Stimulated activated CD4-positive, alpha-beta T cell treated with anti-CD3 and anti-CD28 coated beads, Interleukin-15, amount 100 ng/mL, for 48 hours (primary cell): ENCODE measurements around the gene POU3F1.

Experiments
- DNase-seq, 2 donors: peaks; one replicate each; pipeline ENCODE4 v3.0.0-alpha.2; 2020; ENCODE audit warnings: low read depth in 2 of 2

POU3F1 gene

DNA sequence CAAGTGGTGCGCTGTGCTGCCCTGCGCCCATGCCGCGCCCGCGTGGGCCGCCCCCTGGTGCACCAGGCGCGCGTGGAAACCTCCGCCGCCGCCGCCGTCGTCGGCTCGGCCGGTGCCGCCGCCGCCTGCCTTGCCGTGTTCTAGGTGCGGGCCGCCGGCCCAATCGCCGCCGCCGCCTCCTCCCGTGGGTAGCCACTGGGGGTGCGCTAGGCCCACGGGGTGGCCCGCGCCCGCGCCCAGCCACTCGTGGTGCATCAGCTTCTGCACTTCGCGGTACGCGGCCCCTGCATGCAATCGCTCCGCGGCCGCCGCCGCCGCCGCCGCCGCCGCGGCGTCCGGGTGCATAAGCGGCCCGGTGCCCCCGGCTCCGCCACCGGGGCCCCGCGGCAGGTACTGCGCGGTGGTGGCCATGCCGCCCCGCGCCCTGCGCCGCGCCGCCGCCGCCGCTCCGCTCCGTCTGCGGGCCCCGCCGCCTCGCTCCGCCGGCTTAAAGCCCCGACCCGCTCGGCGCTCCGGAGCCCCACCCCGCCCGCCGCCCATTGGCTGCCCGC, at the start of gene POU3F1:
TSS of gene POU3F1 (minus strand) at position 461 of the 551 bp plus-strand sequence. CDS start at position 411, 50 bp downstream.
- no peak for DNase-seq

DNA sequence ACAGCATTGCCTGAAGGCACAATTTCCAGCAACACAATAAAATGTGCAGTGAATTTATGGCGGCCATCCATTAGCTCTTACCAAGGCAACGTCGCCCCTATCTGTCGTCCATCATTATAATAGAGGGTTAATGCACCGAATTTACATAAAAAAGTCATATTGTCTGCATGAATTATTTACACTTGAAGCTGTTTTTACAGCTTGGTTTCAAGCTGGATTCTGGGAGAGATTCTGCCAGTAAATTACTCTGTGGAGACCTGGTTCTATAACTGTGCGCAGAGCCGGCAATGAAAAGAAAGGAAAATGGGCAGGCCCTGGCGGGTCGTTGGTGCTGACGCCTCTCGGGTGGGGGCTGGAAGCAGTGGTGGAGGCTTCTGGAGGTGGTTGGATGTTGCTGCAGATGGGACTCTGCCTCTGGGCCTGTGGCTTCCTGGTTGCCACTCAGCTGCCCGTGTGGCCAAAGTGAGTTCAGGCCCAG, 48.9 kb upstream of the POU3F1 start:
- DNase-seq, result no peak

DNA sequence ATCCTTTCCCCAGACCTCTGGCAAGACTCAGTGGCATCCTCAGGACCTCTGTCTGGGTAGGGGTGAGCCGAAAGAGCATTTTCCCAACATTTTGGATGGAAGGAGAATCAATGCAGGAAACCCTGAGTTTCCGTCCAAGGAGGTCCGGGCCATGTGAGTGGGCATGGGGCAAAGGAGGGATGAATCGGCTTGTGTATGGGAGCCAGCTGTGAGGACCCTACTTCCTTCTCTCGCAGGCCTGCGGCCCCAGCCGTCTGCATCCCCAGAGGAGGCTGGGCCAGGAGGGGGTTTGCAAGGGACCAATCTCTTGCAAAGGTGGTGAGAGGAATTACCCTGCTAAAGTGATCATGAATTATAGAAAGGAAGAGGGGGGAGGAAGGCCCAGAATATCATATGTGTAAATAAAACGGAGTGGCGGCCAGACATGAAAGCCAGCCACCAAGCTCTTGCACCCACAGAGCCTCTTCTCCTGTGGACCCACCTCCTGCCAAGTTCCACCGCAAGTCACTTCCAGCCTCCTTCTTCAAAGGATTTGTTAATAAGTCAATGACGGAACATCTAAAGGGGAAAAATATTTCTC, 48.2 kb upstream of the POU3F1 start:
- no peak for DNase-seq

DNA sequence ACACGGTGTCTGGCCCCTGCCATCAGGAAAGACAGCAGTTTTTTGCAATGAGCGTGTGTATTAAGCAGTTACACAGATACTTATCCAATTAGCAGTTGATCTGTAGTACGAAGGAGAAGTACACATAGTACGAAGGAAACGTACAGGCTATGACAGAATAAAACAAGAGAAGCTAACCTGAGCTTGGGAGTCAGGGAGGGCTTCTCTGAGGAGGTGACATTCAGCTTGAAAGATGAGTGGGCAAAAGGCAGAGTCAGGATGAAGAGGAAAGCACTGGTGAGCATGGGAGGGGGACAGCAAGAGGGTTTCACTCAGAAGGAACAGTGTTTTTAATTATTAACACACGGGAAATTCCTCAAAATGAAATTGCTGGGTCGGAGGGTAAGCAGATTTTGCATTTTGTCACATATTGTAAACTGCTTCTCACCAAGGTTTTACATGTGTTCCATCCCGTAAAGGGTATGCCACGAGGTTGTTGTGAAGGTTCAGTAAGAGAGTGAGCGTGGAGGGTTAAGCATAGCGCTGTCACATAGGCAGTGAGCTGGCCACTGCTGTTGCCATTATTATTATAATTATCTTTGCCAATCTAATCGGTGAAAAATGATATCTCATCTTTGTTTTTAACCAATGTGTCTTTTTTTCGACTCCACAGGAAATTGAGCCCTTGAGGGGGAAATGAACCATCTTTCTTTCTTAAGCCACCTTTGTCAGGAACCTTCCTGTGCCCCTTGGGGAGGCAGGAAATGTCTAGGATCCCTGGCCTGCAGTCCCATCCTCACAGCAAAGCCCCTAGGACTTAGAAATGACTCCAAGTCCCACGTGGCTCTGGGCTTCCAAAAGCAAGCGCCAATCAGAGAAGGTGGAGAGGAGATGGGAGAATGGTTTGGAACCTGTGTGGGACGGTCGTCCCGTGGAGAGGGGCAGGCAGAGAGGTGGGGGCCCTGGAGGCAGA, 47.3 kb upstream of the POU3F1 start:
- DNase-seq, result no peak

DNA sequence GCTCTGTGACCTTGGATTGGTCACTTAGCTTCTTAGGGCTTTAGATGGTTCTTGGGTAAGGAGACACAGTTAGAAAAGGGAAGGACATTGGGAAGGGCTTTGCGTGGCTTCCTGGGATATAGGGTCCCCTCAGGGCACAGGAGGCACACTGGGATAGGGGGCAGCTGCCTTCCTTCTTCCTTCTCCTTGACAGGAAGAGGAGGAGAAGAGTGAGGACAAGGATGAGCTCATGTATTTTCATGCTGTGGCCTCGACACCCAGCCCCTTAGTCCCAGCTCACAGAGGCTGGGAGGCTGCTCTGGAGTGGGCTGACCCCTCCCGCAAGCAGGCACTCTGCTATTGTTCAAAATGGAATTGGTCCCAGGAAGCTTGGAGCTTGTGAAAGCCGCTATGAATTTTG, 45.7 kb upstream of the POU3F1 start:
- no peak for DNase-seq

DNA sequence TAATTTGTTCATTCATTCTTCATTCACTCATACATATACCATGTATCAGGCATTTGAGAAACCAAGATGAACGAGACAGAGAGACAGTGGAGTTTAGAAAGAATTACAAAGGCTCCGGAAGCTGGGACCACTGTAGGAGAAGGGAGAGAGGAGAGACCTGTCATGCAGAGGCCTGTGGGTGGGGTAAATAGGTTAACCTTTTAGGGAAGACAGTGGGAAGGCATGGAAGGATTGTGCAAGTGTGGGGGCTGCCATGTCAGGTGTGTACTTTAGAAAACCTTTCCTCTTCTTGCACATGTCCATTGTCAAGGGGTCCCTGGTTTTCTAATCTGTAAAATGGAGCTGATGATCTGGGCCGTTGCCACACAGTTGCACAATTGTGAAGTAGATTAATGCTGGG, 44.2 kb upstream of the POU3F1 start:
- no peak for DNase-seq

DNA sequence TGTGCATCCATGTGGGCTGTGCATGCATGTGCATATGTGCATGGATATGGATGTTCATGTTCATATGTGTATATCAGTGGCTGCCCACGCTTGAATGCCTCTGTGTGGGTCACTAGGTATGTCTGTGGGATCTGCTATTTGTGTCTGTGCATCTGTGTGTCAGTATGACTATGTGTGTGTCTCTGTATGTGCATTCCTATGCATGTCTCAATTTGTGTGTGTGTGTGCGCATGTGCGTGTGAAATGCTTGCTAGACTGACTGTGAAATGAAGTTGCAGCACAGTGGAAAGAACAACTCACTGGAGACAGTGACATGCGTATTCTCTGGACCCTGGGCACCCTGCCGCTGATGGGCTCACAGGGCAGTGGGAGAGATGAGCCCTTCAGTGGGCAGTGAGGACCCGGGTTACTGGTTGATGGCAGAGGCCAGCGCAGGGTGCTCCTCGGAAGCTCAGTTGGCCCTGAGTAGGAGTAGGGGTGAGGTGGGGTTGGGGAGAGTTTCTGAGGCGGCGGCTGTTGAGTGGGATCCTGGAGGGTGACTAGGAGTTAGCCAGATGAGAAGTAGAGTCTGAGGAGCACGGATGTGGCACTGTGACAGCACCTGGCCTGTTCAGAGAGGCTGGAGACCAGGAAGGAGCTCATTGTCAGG, 43.2 kb upstream of the POU3F1 start:
- no peak for DNase-seq

DNA sequence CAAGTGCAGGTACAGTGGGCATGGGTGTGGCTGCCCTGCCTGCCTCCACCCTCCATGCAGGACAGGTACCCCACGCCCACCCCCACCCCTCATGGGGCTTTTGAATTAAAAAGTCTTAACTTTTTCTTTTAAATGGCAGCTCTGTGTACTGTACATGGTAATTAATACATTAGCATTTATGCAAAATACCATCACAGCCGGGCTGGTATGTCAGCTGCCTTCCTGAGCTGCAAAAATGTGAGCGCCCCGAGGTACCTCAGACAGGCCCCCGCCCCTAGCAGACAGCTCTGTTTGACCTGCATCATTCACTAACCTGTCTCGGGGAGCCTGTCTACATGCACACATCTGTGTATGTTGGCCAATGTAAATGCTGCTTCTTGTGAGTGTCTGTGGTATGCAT, 42.2 kb upstream of the POU3F1 start:
- no peak for DNase-seq

DNA sequence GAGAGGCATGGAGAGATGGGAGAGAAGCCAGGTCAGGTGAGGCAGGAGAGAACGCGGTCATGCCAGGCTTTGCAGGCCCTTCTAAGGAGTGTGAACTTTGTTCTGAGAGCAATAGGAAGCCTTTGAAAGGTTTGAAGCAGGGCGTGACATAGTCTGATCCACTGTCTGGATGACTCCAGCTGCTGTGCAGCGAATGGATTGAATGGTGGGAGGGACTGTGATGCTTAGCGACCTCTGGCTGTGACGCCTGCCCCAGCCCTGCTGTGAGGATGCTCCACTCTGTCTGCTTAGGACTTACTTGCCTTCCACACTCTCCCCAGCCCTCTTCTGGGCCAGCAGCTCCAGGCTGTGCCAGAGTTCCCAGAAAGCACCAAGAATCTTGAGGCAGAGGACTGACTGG, 41.8 kb upstream of the POU3F1 start:
- DNase-seq, result no peak

DNA sequence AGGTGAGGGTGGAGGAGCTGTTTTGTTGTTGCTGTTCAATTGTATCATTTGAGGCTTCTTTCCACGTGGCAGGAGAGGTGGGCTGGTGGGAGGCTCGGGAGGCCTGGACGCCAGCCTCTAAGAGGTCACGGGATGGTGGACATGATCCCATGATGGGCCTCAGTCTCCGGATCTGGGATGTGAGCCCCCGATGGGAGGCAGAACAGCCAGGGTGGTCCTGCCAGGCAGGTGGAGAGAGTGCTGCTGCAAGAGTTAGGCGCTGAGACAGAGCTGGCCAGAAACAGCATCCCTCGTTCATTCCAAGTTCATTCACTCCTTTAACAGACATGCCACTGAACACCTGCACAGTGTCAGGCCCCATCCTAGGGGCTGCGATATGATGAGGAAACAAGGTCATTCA, 41.1 kb upstream of the POU3F1 start:
- no peak for DNase-seq

DNA sequence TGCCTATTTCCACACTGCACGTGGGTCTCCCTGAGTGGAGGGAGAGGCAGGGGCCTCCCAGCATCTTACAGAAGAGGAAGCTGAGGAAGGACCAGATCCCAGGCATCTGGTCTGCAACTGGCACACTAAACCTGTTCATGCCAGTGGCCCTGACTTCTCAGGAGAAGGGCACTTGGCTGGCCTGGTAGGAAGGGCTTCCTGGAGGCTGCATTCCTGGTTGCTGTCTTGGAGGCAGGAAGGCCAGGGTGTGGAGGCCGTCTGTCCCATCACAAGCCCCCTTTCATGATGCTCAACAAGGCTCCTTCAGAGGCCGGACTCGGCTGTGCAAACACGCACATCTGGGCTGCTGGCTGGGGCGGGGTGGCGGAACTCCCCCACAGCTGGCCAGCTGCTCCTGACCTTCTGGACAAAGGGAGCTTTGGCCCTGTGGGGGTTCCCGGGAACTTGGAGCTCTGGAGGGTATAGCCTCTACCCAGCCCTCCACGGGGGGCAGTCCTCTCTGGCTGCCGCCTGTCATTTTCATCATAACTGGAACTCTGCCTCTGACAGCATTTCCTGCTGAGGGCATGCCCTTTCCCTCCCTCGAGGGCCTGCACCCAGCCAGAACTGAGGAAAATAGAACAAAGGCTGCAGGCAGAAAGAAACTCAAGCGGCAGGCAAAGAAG, 39.2 kb upstream of the POU3F1 start:
- no peak for DNase-seq

DNA sequence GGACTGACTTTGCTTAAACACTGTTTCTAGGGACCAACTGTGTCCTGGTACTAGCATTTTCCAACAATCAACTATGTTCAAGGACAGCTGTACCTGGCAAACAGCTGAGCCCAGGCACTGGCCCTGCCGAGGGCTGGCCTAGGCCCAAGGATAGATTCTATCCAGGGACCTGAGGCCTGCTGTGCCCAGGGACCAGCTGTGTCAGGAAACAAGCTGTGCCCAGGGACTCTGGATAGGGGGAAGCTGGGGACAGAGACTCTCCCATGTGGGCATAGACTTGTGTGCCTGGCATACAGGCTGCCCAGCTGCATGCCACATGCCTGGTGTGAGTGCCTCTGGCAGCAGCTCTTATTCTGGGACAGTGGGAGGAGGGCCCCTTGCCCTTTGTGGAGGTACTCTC, 38.1 kb upstream of the POU3F1 start:
- DNase-seq, result no peak

DNA sequence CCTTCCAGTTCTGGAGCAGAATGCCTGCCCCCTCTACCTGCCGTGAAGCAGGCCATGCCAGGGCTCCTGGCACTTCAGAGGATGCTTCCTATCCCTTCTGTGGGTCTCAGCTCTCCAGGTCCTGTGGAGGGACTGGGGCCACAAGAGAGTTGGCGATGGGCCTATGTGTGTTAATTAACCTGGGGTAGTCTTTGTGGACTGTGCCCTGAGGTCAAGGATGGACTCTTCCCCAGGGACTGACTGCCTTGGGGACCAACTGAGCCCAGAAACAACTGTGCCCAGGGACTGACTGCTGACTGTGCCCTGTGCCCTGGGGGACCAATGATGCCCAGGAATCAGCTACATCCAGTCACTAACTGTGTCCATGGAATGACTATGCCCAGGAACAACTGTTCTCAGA, 37.5 kb upstream of the POU3F1 start:
- DNase-seq, result no peak

DNA sequence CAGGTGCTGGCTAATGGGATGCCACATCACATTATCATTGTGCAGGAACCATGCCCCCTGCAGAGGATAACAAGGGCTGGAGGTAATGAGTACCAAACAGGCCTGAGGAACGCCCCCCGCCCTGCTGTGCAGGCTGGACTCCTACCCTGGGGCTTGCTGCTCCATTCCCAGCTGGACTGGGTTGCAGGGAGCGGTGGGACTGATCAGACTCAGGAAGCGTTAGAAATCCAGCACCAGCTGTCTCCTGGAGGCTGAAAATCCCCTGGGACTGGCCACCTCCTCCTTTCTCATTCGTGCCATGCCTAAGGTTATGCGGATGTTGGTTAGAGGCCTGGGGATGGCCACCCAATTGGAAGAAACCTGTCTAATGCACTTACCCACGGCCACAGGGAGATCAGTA, 36.9 kb upstream of the POU3F1 start:
- DNase-seq, result no peak

DNA sequence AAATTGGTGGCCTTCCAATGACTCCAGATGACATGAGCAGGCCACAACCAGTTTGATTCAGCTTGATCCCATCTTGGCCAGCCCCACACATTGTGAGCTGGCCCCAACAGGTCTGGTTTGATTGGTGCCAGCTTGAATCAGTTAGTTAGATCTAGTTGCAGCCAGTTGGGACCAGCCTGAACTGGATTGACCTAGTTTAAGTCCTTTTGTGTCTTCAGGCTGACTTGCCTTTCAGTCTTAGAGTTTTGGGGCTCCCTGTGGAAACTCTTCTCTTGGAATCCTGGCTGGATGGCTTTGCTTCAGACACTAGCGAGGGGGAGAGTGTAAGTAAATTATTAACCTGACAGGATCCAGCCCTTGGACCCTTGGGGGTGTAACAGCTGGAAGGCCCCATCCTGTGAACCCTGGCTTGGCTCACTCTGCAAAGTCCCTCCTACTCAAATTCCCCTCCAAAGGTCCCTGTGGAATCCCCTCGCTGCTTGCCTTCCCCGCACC, 36.2 kb upstream of the POU3F1 start:
- DNase-seq, result no peak

DNA sequence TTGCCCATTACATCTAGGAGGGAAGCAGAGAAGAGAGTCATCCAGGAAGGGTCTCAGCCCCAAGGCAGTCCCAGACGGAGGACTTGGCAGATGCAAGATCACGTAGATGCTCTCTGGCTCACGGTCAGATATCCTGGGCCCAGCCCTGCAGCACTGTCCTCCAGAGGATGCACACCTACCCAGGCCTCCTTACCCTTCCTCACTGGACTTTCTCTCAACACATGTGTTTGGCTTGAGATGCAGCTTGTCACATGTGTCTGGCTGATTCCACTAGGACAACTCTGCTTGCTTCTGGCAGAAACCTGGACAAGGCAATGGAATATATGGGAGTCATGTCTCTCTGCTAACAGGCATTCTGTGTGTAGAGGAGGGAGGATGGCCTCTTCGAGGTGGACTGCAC, 32.4 kb upstream of the POU3F1 start:
- DNase-seq, result no peak

DNA sequence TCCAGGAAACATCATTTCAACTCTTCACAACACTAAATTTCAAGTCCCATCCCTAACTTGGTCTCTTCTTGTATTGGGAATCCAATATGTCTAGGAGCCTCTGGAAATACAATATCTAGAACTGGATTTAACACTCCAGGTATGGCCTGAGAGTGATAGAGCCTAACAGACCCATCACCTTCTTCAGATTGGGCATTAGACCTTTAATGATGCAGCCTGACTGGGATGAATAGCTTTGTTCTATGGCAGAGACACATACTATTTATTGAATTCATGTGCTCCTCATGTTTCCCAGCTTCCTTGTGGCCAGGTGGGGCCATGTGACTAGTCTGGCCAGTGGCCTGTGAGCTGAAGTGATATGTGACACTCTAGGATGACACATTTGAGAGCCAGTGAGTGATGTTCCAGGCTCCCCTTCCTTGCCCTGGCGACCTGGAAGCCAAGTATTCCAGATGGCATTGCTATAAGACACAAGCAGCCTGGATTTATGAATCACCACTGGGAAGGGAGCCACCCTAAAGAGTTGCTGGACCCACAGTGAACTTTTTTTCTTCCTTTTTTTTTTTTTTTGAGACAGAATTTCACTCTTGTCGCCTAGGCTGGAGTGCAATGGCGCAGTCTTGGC, 31.0 kb upstream of the POU3F1 start:
- DNase-seq, result no peak

DNA sequence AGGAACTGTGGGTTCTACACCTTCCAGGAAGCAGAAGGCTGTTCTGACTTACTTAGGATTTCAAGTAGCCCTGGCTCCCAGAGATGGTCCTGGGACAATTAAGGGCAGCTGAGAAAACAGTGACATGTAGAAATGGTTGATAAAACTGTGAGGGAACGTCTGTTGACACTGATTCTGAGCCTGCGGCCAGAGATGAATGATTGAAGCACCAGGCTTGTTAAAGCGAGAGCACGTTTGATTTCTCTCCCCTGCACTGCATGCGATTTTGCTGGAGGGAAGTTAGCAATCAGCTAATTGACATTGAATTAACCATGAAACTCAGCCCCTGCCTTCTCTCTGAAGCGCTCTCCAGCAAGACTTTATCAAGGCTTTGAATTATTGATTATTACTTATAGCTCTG, 29.9 kb upstream of the POU3F1 start:
- no peak for DNase-seq

DNA sequence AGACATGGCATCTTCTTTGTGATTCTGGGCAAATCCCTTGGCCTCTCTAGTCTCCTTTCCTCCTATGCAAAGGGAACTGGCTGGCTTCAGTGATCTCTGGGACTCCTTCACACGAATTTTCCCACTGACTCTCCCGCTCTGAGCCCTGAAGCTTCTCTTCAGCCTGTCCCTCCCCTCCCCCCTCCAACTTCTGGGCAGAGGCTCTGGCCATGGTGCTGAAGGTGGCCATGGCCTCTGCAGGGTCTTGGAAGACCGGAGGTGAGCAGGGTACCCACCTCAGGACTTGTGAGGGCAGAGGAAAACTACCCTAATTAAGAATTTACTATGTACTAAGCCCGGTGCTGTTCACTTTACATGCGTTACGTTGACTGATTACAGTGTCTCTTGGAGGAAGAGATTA, 29.4 kb upstream of the POU3F1 start:
- DNase-seq, result no peak

DNA sequence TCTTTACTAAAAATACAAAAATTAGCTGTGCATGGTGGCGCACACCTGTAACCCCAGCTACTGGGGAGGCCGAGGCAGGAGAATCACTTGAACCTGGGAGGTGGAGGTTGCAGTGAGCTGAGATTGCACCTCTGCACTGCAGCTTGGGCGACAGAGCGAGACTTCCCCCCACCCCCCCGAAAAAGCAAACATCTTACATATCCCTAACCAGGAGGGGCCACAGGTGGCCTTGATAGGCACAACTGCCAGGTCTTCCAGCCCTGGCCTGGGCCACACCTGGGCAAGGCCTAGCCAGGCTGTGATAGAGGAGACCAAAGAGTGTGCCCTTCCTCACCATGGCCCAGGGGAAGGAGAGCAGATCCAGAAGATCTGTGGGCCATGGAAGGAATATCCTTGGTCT, 28.6 kb upstream of the POU3F1 start:
- no peak for DNase-seq

DNA sequence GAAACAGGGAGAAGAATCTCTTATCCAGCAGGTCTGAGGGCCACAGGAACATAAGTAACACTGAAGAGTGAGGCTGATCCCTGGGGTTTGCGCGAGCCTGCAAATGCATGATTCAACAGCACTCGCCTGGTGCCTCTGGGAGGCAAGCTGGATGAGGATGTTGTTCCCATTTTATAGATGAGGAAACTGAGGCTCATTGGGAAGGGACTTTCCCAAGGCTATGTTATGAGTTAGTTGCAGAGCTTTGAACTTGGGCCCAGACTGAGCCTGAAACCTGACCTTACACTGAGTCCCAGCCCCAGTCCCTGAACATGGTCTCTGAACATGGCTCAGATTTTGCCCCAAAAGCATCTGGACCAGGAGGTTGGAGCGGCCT, 27.7 kb upstream of the POU3F1 start:
- no peak for DNase-seq
